K562 (cell line): ENCODE measurements around the gene DOCK1. TPM values are rescaled to one million over a fixed set of nuclear protein-coding genes. Genes with fewer than 3 reads are reported as not detected.

ENCODE experiments used
- ATAC-seq: fragments of 200-7000 bp; cut with Tn5 transposase; 3 replicates; pipeline ENCODE4 v1.9.1; 2020; ENCODE audit warnings: moderate library complexity
- BruUV-seq: library from RNA; stranded (reverse); fragments of 400-500 nt; replicated peaks from 2 replicates; lab custom pipeline; 2021; lab: Mats Ljungman, UMichigan
- CTCF ChIA-PET: fragments of 300-600 bp; formaldehyde crosslinking; extraction: SDS; loops from one replicate; lab custom pipeline; 2021; ENCODE audit warnings: low intra/inter-chr PET ratio; lab: Yijun Ruan, JAX
- POLR2A ChIA-PET: fragments of 300-600, 350-650 bp; sonication (Branson Sonifier 250); formaldehyde crosslinking; extraction: SDS; loops from one replicate; lab custom pipeline; 2021; ENCODE audit warnings: antibody characterized with exemption, inconsistent platforms; lab: Yijun Ruan, JAX
- DNase-seq, 4 experiments: peaks; one replicate each; pipeline versions ENCODE4 v3.0.0 to v3.0.0-alpha.2; 2011 to 2018; ENCODE audit warnings: low spot score in 3 of 4, mixed read lengths in 3 of 4; ENCODE audit errors: extremely low read depth in 1 of 4
- FAIRE-seq: peaks from 2 replicates; lab custom pipeline; 2011; peaks lifted over from hg19 to GRCh38; lab: Jason Lieb, UNC
- H2AFZ ChIP-seq: 2 replicates; pipeline ENCODE4 v1.6.0; 2011; ENCODE audit warnings: low read depth, low read length, control low read depth, inconsistent platforms
- H3K27ac ChIP-seq: fragments of 200-600 bp; 3 replicates; pipeline ENCODE4 v1.8.0; 2011; ENCODE audit warnings: low read depth, mild to moderate bottlenecking, control low read depth, inconsistent platforms, low read length, moderate library complexity, mixed read lengths; ENCODE audit errors: extremely low read depth
- H3K27me3 ChIP-seq, 2 experiments: fragments of 300-600 bp in 1 of 2; 2 replicates in 1 of 2; 3 replicates in 1 of 2; pipeline versions ENCODE4 v1.6.0 to v1.8.0; 2011; ENCODE audit warnings: inconsistent platforms in 2 of 2, low read length in 2 of 2, mild to moderate bottlenecking in 1 of 2, mixed read lengths in 1 of 2, moderate library complexity in 1 of 2; ENCODE audit not compliant: control insufficient read depth in 2 of 2, insufficient read depth in 2 of 2
- H3K36me3 ChIP-seq: fragments of 300-600 bp; 3 replicates; pipeline ENCODE4 v1.8.0; 2011; ENCODE audit warnings: mild to moderate bottlenecking, low read length, inconsistent platforms; ENCODE audit not compliant: control insufficient read depth, insufficient read depth
- H3K4me1 ChIP-seq, 2 experiments: fragments of 200-600 bp in 1 of 2; replicated peaks in 1 of 2; 2 replicates in 1 of 2; 3 replicates in 1 of 2; pipeline versions ENCODE4 v1.5.1 to v1.8.0; 2011; ENCODE audit warnings: inconsistent platforms in 2 of 2, low read length in 2 of 2, mild to moderate bottlenecking in 1 of 2, mixed read lengths in 1 of 2, moderate library complexity in 1 of 2; ENCODE audit not compliant: control insufficient read depth in 2 of 2, insufficient read depth in 2 of 2
- H3K4me2 ChIP-seq: 2 replicates; pipeline ENCODE4 v1.6.1; 2011; ENCODE audit warnings: low read length, control low read depth, inconsistent platforms, mixed read lengths; ENCODE audit not compliant: insufficient read depth
- H3K4me3 ChIP-seq: fragments of 200-600 bp; sonication (generic), shearing (Covaris generic); 2 replicates; pipeline ENCODE4 v1.5.1; 2016; ENCODE audit warnings: control low read depth, inconsistent platforms
- H3K79me2 ChIP-seq: fragments of 200-600 bp; 3 replicates; pipeline ENCODE4 v1.8.0; 2011; ENCODE audit warnings: low read length, inconsistent platforms; ENCODE audit not compliant: control insufficient read depth, insufficient read depth
- H3K9ac ChIP-seq, 2 experiments: 2 replicates each; pipeline versions ENCODE4 v1.6.0 to v1.6.1; 2011; ENCODE audit warnings: low read depth in 2 of 2, low read length in 2 of 2, control low read depth in 1 of 2, inconsistent platforms in 1 of 2, mild to moderate bottlenecking in 1 of 2, mixed read lengths in 1 of 2; ENCODE audit not compliant: insufficient read depth in 1 of 2
- H3K9me1 ChIP-seq: one replicate; pipeline ENCODE4 v1.6.0; 2011; ENCODE audit warnings: inconsistent platforms, mild to moderate bottlenecking, low read length, moderate library complexity; ENCODE audit not compliant: control insufficient read depth, insufficient read depth
- H3K9me3 ChIP-seq: replicated peaks from 2 replicates; pipeline ENCODE4 v1.5.1; 2011; ENCODE audit warnings: low read depth, low read length, inconsistent platforms; ENCODE audit not compliant: control insufficient read depth, insufficient read depth
- H4K20me1 ChIP-seq: replicated peaks from 2 replicates; pipeline ENCODE4 v1.6.1; 2011; ENCODE audit warnings: low read length, inconsistent platforms, mixed read lengths; ENCODE audit not compliant: control insufficient read depth, insufficient read depth
- RBM17 ChIP-seq: fragments of 200-400 bp; formaldehyde crosslinking; IDR thresholded peaks from 2 replicates; pipeline ENCODE4 v1.6.1; 2017; ENCODE audit warnings: low read depth, mild to moderate bottlenecking, low read length, borderline replicate concordance
- STAT5A ChIP-seq: IDR thresholded peaks from 2 replicates; pipeline ENCODE4 v1.6.1; 2012; ENCODE audit warnings: low read length, inconsistent platforms, borderline replicate concordance
- ZNF165 ChIP-seq: fragments of 250-450 bp; sonication (Bioruptor Pico); IDR thresholded peaks from 2 replicates; pipeline ENCODE4 v1.4.0; 2020; ENCODE audit warnings: borderline replicate concordance
- WGBS: fragments of 100-300 bp; shearing (Covaris generic); methylation state at CpG from one replicate; pipeline ENCODE4 v1.1.6; 2016; ENCODE audit warnings: low coverage, mixed read lengths; ENCODE audit not compliant: insufficient coverage; ENCODE audit errors: missing lambda C conversion rate; 5-methylcytosine and 5-hydroxymethylcytosine counted together
- in situ Hi-C: fragments of 300-500 bp; cut with MboI; formaldehyde crosslinking; loops from 4 replicates; pipeline ENCODE4 v1.15.0; 2018; ENCODE audit warnings: inconsistent platforms, mixed read lengths
- intact Hi-C: fragments of 100-400 bp; cut with micrococcal nuclease; formaldehyde crosslinking; loops from 2 replicates; pipeline ENCODE4 v1.14.2; 2022
- polyA plus RNA-seq, 8 experiments: library from polyadenylated mRNA; depleted of rRNA in 4 of 8; stranded (reverse) in 5 of 8; unstranded in 3 of 8; fragments of >200 nt; fragmentation: Nextera tagmentation in 2 of 8; fragmentation: Illumina TruSeq in 1 of 8; extraction: Ambion mirVana in 2 of 8; extraction: Trizol in 1 of 8; gene quantifications; 2 replicates each; pipeline versions ENCODE4 v1.2.1 to v1.2.3, GENCODE V29; 2011 to 2014; ENCODE audit warnings: inconsistent platforms in 1 of 8, missing spikeins in 1 of 8
- total RNA-seq, 7 experiments: library from RNA; depleted of rRNA in 6 of 7; stranded (reverse); fragments of >200 nt in 6 of 7; fragmentation: Illumina TruSeq in 2 of 7; extraction: Trizol in 2 of 7; gene quantifications; 2 replicates each; pipeline versions ENCODE4 v1.2.1 to v1.2.3, GENCODE V29; 2011 to 2021; ENCODE audit warnings: low replicate concordance in 1 of 7
- TF ChIP-seq, protein P1 (sequence below), 2 experiments: IDR thresholded peaks; 2 replicates each; pipeline ENCODE4 v1.6.1; 2011; ENCODE audit warnings: borderline replicate concordance in 1 of 2, control low read depth in 1 of 2, low read depth in 1 of 2, low read length in 1 of 2, mild to moderate bottlenecking in 1 of 2, mixed read lengths in 1 of 2, moderate library complexity in 1 of 2; ENCODE audit not compliant: insufficient read depth in 1 of 2, insufficient read length in 1 of 2, poor library complexity in 1 of 2, severe bottlenecking in 1 of 2; ENCODE audit errors: extremely low read depth in 1 of 2
- TF ChIP-seq, protein P2 (sequence below): fragments of 250-450 bp; sonication (Bioruptor Pico); IDR thresholded peaks from 2 replicates; pipeline ENCODE4 v1.8.0; 2022; ENCODE audit warnings: moderate library complexity, mild to moderate bottlenecking, inconsistent platforms

DOCK1 gene
- total and polyA plus RNA-seq, 9 of the 15 experiments (the other 6 are each of a cell fraction or from before 2014, with no cell fraction given): 0.31 TPM; not detected in 8

DNA sequence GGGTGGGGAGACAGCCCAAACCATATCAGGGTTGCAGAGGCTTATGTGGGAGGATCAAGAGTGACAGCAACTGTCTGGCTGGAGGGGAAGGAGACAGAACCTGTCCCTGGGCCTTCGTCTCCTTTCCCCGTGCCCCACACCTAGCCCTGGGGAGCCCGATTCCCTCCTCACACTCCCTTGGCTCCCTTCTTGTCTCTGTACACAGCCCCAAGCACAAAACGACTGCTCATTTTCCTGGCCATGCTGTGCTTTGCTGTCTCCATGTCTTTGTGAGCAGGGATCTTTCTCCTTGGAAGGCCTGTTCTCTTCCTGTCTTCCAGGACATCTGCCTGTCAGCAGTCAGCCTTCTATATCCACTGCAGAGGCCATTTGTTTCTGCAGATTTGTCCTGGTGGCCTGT, 177.4 kb downstream of the DOCK1 start:
- no peak overlapping the region for H3K9ac ChIP-seq
- in situ Hi-C loops (no loop called here), intact Hi-C loops (no loop called here)
- no peak overlapping the region for H2AFZ ChIP-seq
- CTCF ChIA-PET: no interaction called here
- no CpG with 5 or more reads among the region's 4 CpGs for WGBS
- no peaks in the 10 kb centered on the region for H3K9me3 ChIP-seq
- H3K27me3 ChIP-seq: no peaks in the 10 kb centered on the region
- H3K4me2 ChIP-seq: no peak overlapping the region
- H3K4me3 ChIP-seq: no peak overlapping the region
- no peak for TF ChIP-seq STAT5A
- TF ChIP-seq, protein P1, sequence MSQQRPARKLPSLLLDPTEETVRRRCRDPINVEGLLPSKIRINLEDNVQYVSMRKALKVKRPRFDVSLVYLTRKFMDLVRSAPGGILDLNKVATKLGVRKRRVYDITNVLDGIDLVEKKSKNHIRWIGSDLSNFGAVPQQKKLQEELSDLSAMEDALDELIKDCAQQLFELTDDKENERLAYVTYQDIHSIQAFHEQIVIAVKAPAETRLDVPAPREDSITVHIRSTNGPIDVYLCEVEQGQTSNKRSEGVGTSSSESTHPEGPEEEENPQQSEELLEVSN (IDR thresholded peaks at IDR 0.05; ENCODE audit: borderline replicate concordance in 1 of 2, extremely low read depth in 1 of 2, insufficient read depth in 1 of 2, insufficient read length in 1 of 2, low read depth in 1 of 2, low read length in 1 of 2, poor library complexity in 1 of 2, severe bottlenecking in 1 of 2): no peak
- no peak for TF ChIP-seq RBM17
- no peak for TF ChIP-seq ZNF165 (CRISPR knock-in tag)
- TF ChIP-seq, protein P2, sequence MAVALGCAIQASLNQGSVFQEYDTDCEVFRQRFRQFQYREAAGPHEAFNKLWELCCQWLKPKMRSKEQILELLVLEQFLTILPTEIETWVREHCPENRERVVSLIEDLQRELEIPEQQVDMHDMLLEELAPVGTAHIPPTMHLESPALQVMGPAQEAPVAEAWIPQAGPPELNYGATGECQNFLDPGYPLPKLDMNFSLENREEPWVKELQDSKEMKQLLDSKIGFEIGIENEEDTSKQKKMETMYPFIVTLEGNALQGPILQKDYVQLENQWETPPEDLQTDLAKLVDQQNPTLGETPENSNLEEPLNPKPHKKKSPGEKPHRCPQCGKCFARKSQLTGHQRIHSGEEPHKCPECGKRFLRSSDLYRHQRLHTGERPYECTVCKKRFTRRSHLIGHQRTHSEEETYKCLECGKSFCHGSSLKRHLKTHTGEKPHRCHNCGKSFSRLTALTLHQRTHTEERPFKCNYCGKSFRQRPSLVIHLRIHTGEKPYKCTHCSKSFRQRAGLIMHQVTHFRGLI: no peak
- H3K4me1 ChIP-seq: no peaks in the 10 kb centered on the region
- H4K20me1 ChIP-seq: no peaks in the 10 kb centered on the region
- H3K36me3 ChIP-seq: no peaks in the 10 kb centered on the region
- H3K79me2 ChIP-seq: no peaks in the 10 kb centered on the region
- POLR2A ChIA-PET: no interaction called here
- no TSS peak for BruUV-seq
- DNase-seq: no peak
- ATAC-seq: no peak
- no peak for FAIRE-seq
- H3K27ac ChIP-seq: no peak overlapping the region
- no peaks in the 10 kb centered on the region for H3K9me1 ChIP-seq
